NCI-H1105 treated with DMSO at 0.1 percent for 48 hours (cell line): ENCODE data around the gene TTC22.
"Not testable (repeated sequence)": the region's sequence is repeated elsewhere in the genome, so short reads cannot be mapped to it uniquely, and the experiment has no call there.

Experiments used
- DNase-seq: peaks from one replicate; lab custom pipeline; 2025; lab: John Stamatoyannopoulos, UW

Gene TTC22

DNA sequence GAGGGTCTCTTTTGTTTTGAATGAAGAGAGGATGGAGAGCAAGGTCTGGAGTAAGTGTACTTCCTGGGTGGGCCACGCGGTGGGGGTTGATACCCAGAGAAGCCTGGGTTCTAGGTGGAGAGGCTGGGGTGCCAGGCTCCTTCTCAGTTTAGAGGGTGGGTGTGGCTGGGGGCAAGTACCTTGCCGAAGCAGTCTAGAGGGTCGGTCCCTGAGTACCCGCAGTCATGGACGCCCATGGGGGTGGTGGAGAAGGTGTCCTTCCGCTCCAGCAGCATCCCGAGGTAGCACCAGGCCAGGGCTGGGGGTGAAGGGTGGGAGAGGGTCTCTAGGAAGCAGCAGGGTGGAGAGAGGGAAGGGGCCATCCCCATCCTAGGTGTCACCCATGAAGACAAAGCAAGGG lies 14.3 kb downstream of the TTC22 start:
- DNase-seq: no peak

DNA sequence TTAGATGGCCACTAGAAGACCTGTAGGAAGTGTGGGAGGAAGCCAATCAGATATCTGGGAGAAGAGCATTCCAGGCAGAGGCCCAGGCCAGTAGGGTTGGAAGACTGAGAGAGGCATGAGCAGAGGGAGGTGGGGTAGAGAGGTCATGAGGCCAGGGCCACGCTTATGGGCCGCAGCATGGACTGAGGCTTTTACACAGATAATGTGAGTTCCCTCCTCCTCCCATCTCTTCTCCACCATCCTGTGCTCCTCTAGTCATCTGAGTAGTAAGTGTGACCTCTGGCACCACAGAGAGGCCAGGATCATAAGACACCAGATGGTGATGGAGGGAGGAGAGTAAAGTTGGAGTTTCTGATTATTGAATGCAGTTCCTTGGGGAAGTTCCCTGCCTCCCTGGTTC lies 17.1 kb downstream of the TTC22 start:
- no peak for DNase-seq

DNA sequence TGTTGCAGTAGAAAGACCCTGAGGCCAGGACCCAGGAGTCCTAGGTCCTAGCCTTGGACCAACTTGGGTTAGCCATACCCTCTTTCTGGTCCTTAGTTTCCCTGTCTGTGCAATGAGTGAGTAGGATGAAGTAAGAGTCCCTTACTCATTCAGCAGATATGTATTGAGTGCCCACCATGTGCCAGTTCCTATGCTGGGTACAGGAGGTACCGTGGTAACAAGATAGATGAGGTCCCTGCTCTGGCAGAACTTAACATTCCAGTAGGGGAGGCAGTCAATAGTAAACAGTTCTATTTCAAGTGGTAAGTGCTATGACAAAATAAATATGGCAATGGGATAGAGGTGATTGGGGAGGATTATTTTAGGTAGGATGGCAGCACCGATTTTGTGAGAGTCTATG lies 18.5 kb downstream of the TTC22 start:
- DNase-seq: no peak

DNA sequence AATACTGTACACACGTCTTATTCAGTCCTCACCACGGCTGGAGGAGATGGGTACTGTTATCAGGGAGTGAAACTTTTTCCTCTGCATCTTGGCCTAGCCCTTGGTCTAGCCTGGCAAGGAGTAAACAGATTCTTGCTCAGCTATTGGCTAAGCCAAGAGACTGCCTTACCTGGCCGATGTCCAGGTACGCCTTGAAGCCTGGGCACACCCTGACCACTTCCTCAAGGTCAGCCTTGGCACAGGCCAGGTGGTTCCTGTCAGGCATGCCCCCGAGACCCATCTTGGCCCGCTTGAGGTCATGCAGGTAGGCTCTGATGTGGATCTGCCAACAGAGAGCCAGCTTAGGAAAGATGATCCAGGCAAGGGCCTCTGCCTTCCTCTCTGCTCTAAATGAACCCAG lies 19.0 kb downstream of the TTC22 start:
- DNase-seq: no peak

DNA sequence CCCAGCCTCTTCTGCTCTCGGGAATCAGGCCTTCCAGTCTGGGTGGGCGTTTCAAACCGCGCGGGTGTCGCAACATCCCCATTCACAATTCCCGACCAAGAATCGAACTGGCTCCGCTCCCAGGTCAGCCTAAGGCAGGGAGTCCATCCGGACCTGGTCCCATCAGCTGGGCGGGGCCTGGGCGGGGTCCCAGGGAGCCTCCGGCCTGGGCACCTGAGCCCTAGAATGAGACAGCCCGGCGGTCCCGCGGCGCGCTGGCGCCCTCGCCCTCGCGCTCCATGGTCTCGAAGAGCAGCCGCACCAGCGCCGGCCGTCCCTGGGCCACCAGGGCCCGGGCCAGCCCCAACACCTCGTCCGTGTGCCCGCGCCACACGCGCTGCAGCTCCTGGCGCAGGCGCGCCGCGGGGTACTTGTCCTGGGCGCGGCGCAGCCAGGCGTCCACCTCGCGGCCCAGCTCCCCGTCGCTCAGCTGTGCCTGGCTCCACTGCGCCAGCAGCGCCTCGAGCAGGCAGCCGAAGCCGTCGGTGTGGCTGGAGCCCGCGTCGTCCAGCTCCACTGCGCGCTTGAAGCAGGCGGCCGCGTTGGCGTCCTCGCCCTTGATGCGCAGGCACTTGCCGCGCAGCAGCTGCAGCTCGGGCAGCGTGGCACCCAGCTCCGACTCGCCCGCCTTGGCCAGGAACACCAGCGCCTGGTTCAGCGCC lies 19.9 kb downstream of the TTC22 start:
- DNase-seq: no peak

DNA sequence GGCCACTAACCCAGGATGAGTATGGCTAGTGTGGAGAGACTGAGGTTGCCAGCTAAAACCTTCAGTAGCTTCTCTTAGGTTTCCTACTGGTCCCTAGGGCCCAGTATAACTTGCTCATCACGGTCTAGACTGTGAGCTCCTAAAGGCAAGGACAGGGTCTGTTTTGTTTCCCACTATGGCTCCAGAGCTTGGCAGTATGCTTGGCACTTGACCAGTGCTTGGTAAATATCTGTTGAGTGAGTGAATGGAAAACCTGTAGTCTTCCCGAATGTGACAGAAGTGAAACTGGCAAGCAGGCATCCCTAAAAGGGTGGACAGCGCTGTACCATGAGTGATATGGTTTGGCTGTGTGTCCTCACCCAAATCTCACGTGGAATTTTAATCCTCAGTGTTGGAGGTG lies 23.7 kb downstream of the TTC22 start:
- no peak for DNase-seq

DNA sequence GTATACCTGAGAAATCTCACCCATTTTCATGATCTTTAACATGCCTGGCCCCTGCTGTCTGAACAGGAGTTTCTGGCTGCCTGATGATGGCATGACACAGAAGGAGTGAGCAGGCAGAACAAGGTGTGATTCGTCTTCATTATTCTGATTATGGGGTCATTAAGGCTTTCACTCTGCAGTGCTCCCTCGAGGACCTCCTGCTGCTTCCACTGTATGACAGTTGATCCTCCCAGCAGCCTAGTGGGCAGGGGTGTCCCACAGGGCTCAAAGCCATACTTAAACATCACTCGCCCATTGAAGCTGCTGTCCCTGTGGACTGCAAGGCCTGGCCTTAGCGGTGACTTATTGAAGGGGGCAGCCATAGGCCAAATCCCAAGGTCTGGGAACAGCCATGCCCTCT lies 24.1 kb downstream of the TTC22 start:
- DNase-seq: no peak

DNA sequence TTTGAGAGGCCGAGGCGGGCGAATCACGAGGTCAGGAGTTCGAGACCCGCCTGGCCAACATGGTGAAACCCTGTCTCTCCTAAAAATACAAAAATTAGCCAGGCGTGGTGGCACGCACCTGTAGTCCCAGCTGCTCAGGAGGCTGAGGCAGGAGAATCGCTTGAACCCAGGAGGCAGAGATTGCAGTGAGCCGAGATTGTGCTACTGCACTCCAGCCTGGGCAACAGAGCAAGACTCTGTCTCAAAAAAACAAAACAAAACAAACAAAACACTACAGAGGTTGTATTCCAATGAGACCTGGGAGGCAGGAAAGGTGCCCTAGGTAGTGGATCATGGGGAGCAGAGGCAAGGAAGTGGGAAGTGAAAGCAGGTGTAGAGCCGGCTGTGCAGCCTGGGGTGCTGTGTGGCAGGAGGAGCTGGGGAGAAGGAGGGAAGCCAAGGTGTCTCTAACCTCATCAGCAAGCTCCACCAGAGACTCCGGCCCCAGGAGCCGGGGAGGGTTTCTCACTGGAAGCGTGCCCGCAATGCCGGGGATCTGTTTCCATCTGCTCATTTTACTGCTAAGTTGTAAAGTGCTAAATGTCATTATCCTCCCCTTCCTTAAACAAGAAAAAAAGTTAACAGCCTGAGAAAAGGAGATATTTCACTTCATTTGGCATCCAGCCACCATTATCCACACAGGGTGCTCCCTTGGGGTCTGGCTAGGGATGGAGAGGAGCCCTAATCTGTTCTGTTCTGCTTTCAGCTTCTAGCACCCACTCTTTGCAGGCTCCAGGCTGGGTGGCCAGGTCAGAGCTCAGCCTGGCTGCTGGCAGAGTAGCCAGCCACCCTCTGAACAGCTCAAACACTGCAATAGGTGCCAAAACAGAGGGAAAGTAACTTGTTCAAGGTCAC lies 25.0 kb downstream of the TTC22 start:
- DNase-seq: not testable (repeated sequence)

DNA sequence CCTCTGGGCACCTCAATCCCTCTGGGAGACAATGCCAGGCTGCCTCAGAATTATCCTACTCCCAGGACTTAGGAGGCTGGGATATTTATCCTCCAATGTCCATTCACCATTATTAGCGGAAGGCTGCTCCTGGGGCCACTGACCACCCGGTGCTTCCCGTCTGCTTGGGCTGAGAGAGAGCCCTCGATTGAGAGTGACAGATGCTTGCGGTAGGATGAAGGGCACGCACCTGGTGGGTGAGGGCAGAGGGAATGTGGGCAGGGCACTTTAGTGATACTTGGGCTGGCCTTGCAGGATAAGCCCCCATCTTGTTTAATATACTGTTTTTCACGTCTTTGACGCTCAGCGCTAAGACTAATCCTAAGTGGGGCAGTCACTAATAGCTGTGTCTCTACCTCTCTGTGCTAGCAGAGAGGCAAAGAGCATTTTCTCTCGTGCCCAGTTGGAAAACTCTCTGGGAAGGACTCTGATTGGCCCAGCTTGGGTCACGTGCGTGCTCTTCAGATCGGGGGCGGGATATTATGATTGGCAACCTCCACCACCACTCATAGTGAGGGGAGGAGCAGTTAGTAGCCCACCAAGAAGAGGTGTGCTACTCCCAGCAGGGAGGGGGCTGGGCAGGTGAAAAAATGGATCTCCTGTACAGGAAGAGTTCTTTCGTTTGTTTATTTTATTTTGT lies 26.2 kb downstream of the TTC22 start:
- DNase-seq: no peak

DNA sequence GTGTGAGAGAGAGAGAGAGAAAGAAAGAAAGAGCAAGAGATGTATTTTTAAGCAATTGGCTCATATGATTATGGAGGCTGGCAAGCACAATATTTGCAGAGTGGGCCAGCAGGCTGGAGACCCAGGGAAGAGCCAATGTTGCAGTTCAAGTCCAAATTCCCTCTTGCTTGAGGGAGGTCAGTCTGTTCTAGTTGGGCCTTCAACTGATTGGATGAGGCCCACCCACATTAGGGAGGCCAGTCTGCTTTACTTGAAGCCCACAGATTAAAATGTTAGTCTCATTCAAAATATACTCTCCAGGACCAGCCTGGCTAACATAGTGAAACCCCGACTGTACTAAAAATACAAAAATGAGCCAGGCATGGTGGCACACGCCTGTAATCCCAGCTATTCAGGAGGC lies 28.2 kb downstream of the TTC22 start:
- DNase-seq: no peak

DNA sequence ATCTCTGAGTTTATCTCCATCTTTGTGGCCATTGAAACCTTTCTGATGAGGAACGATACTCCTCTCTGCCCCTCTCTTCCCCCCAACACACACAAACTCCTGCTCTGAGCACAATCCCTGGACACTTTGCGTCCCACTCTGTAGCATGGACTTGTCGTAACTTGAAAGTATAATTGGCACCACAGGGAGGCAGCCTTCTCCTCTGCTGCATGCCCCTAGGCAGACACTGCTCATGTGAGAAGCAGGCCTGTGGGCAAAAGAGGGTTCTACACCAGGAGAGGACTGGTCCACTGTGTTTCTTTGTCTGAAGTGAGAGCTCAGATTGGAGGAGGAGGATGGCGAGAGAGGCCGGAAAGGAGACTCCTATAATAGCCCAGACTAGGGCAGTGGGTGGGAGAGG lies 33.0 kb downstream of the TTC22 start:
- DNase-seq: no peak

DNA sequence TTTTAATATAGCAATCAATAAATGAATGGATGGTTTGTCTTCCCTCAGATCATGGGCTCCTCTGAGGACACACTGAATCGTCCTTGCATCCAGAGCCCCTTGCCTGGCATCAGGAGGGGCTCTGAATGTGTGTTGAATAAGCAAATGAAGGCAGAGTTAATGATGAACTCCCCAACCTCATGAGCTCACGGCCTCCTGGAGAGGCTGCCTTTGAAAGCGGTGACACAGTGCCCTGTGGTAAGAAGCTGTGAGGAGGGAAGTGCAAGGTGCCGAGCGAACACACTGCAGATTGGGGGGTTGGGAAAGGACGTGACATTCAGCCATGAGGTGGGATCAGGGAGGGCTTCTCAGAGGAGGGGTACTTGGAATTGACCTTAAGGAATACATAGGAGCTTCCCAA lies 33.6 kb downstream of the TTC22 start:
- DNase-seq: no peak

DNA sequence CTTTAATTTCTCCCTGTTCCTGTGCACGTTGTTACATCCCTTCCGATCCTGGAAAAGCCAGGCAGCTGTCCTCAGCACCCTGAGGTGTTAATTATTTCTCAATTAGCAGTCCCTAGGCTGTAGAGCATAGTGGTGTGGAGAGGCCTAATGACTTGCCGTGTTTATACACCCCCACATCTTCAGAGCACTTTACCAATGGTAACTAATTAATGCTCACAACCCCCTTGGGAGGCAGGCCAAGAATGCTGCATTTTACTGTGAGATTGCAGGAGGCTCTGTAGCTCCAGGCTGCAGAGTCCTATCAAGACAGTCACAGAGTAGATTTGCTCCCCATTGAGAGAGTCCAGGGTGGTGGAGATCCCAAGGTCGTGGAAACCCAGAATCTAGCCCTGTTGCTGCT lies 34.4 kb downstream of the TTC22 start:
- peak; percentile 7 for DNase-seq

DNA sequence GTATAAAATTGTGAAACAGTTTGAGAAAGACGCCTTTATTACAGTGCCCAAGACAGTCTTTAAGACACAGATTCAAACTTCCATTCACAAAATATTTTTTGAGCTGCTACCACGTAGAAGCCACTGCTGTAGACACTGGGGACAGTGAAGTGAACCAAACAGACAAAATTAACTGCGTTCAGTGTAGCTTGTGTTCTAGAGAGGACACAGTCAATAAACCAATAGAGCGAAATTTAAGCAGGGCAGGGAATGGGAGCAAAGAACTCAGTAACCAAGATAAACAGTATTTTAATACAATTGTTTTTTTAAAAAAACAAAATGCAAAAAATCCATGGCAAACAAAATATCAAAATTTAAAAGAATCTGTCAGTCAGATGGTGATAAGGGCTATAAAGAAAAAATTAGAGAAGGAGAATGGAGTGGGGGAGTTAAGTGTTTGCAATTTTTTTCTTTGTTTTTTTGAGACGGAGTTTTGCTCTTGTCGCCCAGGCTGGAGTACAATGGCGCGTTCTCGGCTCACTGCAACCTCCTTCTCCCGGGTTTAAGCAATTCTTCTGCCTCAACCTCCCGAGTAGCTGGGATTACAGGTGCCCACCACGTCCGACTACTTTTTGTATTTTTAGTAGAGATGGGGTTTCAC lies 36.1 kb downstream of the TTC22 start:
- no peak for DNase-seq

DNA sequence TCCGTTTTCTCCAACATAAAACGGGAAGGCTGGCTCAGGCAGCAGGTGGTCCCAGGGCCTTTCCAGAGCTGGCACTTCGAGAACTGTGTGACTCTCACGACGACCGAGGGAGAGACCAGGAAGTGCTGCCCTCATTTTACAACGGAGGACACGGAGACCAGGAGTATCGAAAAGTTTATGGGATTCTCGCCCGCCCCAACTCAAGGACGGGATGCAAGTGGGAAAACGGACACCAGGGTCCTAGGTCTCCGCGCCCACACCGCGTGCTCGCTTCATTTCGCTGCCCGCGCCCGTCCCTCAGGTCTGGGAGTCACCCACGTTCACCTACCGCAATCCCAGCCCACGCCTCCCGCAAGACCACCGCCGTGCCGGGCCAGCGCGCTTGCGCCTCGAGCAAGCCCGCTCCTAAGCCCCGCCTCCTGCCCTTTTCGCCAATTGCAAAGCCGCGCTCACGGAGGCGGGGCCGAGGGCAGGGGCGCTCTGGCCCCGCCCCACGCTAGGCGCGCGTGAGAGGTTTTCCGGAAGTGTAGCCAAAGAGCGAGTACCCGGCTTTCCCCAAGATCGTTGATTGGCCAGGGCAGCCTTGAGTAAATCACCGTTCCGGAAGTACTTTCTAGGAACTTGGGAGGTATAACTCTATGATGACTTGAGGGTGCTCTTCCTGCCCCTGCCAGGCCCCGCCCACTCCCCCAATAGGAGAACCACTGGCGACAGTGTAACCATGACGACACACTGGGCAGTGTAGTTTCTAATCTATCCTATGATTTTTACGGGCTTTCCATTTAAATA lies 36.8 kb downstream of the TTC22 start, which contains the start of gene PARS2:
PARS2 (minus strand) TSS at position 391 of the 789 bp plus-strand sequence. CDS start 5,362 bp downstream, outside the sequence.
- peak; percentile 100 for DNase-seq

DNA sequence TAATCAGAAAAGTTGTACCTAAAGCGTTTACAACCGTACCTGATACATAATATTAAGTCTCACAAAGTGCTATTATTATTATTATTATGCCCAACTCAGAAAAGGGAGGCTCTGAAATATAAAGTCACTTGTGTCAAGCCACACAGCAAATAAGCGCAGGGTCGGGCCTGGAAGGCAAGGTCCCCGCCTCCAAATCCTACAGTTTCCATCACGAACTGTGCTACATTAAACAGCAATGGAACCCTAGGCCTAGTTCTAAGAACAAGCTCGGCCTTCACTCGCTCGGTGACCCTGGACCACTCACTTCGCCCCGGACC lies 37.3 kb downstream of the TTC22 start:
- DNase-seq: peak; percentile 45

DNA sequence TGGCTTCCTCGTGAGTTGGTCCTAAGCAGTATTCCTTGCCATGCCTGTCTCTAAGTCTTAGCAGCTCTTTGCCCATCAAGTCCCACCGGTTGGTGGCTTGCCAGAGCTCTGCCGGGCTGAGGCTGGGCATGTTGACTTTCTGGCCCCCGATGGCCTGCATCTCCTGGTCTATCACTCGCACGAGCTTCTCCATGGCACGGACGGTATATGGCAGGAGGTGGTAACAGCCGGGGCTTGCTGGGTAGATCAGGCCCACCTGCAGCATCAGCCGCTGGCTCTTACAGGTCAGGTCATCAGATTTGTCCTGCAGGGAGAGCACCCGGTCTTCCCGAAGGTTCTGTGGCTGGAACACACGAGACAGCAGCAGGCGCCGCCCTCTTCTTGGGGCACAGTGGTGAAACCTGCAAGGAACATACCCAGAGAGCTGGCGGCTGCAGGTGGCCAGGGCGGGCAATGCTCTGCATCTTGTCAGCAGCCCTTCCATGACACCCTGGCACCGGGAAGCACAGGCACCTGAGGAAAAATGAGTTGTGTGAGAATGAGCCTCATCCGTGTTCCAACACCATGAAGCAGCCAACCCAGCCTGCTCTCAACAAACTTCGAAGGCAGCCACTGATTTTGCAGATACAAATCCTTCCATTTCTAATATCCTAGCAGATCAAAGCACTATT lies 42.3 kb downstream of the TTC22 start:
- DNase-seq: no peak

DNA sequence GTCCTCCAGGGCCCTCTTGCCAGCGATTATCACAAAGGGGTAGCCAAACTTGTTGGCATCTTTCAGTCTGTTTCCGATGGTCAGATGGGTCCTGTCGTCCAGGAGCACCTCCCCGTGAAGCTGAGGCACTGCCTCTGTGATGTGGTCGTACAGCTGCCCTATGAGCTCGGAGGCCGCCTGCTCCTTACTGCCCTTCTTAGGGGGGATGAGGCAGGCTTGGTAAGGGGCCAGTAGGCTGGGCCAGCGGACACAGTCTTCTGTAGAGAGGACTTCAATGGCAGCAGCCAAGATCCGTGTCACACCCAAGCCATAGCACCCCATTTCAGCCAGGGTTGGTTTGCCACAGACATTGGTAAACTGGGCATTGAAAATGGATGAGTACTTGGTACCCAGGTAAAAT lies 43.3 kb downstream of the TTC22 start:
- DNase-seq: no peak

DNA sequence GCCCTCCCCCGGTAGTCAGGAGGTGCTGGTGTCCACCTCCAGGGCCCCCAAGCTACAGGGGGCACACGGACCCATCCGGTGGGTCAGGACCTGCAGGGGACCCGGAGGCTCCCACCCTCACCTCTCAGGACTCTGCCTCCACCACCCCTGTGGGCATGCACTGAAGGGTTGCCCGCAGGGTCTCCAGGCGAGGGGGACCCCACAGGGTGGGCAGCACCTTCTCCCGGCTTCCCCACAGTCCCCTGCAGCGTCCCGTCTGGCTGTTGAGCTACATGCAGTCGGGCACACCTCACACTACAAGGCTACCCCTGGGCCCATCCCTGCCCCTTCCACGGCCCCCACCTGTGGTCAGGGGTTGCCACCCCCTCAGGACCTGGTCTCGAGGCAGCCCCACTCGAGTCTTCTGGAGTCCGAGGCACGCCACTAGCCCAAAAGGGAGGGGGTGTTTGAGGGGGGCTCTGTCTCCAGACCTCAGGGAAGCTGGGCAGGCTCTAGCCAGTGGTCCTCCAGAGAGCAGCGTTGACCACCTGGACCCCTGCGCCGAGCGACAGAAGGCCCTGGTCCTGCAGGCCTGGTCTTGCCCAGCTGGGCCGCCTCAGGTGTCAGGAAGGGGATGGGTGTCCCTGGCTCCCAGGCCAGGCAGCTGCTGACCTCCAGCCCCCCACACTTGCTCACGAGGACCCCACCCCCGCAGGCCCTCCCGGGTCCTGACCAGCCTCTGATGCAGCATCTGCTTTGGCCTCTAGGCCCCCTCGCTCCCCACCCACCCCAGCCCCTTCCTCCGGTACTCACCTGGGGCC lies 46.4 kb downstream of the TTC22 start:
- no peak for DNase-seq

DNA sequence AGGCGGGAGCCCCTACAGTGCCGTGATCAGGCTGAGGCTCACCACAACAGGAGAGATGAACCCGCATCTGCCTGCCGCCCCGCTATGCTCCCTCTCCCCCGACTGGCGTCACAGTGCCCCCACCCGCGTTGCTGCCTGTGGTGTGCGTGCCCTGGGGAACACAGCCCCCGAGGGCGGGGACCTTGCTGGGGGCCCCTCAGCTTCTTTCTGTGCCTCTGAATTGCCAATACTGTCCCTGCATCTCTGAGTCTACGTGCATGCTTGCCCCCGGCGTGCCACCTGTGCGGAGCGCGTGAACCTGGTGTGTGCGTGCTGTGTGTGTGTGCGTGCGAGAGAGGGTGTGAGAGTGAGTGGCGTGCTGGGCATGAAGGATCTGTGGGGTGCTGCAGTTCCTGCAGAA lies 47.1 kb downstream of the TTC22 start:
- DNase-seq: no peak
